ENCODE measurements around the gene CKS1B.

DNA sequence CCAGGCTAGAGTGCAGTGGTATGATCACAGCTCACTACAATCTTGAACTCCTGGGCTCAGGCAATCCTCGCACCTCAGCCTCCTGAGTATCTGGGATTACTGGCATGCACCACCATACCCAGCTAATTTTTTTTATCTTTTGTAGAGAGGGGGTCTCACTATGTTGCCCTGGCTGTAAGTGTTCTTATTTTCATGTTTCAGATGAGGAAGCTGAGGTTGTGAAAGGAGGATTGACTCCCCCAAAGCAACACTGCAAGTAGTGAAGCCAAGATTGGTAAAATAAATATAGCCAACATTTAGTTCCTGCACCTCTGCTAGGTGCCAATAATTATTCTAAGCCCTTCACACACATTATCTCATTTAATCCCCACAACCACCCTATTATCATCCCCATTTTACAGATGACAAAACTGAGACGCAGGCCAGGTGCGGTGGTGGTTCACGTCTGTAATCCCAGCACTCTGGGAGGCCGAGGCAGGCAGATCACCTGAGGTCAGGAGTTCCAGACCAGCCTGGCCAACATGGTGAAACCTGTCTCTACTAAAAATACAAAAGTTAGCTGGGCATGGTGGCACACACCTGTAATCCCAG lies 40.0 kb upstream of the CKS1B start:
- TF ChIP-seq EP300 (IDR thresholded peaks at IDR 0.05) (no peak), POLR2A (IDR thresholded peaks at IDR 0.05) (no peak)
- TF ChIP-seq, protein P1, sequence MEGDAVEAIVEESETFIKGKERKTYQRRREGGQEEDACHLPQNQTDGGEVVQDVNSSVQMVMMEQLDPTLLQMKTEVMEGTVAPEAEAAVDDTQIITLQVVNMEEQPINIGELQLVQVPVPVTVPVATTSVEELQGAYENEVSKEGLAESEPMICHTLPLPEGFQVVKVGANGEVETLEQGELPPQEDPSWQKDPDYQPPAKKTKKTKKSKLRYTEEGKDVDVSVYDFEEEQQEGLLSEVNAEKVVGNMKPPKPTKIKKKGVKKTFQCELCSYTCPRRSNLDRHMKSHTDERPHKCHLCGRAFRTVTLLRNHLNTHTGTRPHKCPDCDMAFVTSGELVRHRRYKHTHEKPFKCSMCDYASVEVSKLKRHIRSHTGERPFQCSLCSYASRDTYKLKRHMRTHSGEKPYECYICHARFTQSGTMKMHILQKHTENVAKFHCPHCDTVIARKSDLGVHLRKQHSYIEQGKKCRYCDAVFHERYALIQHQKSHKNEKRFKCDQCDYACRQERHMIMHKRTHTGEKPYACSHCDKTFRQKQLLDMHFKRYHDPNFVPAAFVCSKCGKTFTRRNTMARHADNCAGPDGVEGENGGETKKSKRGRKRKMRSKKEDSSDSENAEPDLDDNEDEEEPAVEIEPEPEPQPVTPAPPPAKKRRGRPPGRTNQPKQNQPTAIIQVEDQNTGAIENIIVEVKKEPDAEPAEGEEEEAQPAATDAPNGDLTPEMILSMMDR (IDR thresholded peaks at IDR 0.05): no peak
